ENCODE measurements around the gene TPP1.

DNA sequence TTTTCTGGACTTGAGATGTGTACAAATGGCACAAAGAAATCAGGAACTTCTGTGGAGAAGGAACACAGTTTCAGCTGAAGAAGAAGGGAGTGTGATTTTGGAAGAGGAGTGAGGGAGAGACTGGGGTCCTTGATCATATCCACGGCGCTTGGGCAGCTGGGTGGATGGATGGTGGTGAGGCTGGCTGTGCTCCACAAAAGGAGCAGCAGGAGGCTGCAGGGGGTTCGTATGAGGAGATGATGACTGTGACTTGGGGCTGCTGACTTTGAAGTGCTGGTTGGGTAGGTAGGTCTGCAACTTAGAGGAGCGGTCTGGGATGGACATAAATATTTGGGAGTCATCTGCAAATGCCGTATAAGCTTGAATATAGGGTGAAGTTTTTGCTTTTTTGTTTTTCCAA lies 37.7 kb upstream of the TPP1 start:
- TF ChIP-seq, protein P1, sequence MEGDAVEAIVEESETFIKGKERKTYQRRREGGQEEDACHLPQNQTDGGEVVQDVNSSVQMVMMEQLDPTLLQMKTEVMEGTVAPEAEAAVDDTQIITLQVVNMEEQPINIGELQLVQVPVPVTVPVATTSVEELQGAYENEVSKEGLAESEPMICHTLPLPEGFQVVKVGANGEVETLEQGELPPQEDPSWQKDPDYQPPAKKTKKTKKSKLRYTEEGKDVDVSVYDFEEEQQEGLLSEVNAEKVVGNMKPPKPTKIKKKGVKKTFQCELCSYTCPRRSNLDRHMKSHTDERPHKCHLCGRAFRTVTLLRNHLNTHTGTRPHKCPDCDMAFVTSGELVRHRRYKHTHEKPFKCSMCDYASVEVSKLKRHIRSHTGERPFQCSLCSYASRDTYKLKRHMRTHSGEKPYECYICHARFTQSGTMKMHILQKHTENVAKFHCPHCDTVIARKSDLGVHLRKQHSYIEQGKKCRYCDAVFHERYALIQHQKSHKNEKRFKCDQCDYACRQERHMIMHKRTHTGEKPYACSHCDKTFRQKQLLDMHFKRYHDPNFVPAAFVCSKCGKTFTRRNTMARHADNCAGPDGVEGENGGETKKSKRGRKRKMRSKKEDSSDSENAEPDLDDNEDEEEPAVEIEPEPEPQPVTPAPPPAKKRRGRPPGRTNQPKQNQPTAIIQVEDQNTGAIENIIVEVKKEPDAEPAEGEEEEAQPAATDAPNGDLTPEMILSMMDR (IDR thresholded peaks at IDR 0.05), result no peak
- no peak for TF ChIP-seq POLR2A (IDR thresholded peaks at IDR 0.05)
